CD14-positive monocyte (primary cell): ENCODE results near the gene ZFPM1. TPM values are rescaled to one million over a fixed set of nuclear protein-coding genes. Genes with fewer than 3 reads are reported as not detected.

ENCODE experiments used
- DNase-seq, 3 donors: peaks; one replicate each; pipeline ENCODE4 v3.0.0-alpha.2; 2011 to 2022
- H2AFZ ChIP-seq: 2 replicates; pipeline ENCODE4 v1.6.0; 2012; ENCODE audit warnings: mild to moderate bottlenecking, low read depth, low read length, inconsistent platforms; ENCODE audit not compliant: insufficient read depth, poor library complexity, severe bottlenecking
- H3K27ac ChIP-seq, 2 donors: 1 replicate in 1 of 2; 2 replicates in 1 of 2; pipeline ENCODE4 v1.5.1; 2012 to 2013; ENCODE audit warnings: low read length in 2 of 2, control low read depth in 1 of 2, inconsistent platforms in 1 of 2, low read depth in 1 of 2, mild to moderate bottlenecking in 1 of 2
- H3K27me3 ChIP-seq, 2 donors: one replicate each; pipeline versions ENCODE4 v1.6.0 to v1.6.1; 2011 to 2013; ENCODE audit warnings: low read length in 2 of 2; ENCODE audit not compliant: control insufficient read depth in 2 of 2, insufficient read depth in 2 of 2
- H3K36me3 ChIP-seq, 2 donors: replicated peaks in 1 of 2; 1 replicate in 1 of 2; 2 replicates in 1 of 2; pipeline versions ENCODE4 v1.5.1 to v1.6.1; 2012 to 2013; ENCODE audit warnings: low read length in 2 of 2, control low read depth in 1 of 2, inconsistent platforms in 1 of 2, mild to moderate bottlenecking in 1 of 2; ENCODE audit not compliant: insufficient read depth in 2 of 2, control insufficient read depth in 1 of 2
- H3K4me1 ChIP-seq, 2 donors: 1 replicate in 1 of 2; 2 replicates in 1 of 2; pipeline versions ENCODE4 v1.5.1 to v1.6.1; 2012 to 2013; ENCODE audit warnings: low read length in 2 of 2, control low read depth in 1 of 2, inconsistent platforms in 1 of 2, mild to moderate bottlenecking in 1 of 2, moderate library complexity in 1 of 2; ENCODE audit not compliant: insufficient read depth in 2 of 2, control insufficient read depth in 1 of 2
- H3K4me2 ChIP-seq: replicated peaks from 2 replicates; pipeline ENCODE3; 2012; ENCODE audit warnings: low read length, moderate library complexity, mild to moderate bottlenecking; ENCODE audit not compliant: poor library complexity, severe bottlenecking; ENCODE audit errors: extremely low read depth
- H3K4me3 ChIP-seq, 3 experiments: fragments of 200-600 bp in 1 of 3; sonication (generic) in 1 of 3; replicated peaks in 1 of 3; 1 replicate in 2 of 3; 2 replicates in 1 of 3; pipeline ENCODE4 v1.5.1; 2011 to 2013; ENCODE audit warnings: low read length in 3 of 3, mild to moderate bottlenecking in 3 of 3, control low read depth in 2 of 3, low read depth in 2 of 3, inconsistent platforms in 1 of 3, moderate library complexity in 1 of 3
- H3K79me2 ChIP-seq: 2 replicates; pipeline ENCODE4 v1.6.0; 2012; ENCODE audit warnings: mild to moderate bottlenecking, control low read depth, inconsistent platforms, low read length, moderate library complexity; ENCODE audit not compliant: insufficient read depth
- H3K9ac ChIP-seq: 2 replicates; pipeline ENCODE4 v1.6.0; 2017; ENCODE audit warnings: low read length, mild to moderate bottlenecking; ENCODE audit not compliant: insufficient read depth, poor library complexity, severe bottlenecking
- H3K9me3 ChIP-seq, 2 donors: replicated peaks in 1 of 2; 1 replicate in 1 of 2; 2 replicates in 1 of 2; pipeline versions ENCODE4 v1.5.1 to v1.6.1; 2012 to 2013; ENCODE audit warnings: low read length in 2 of 2, control low read depth in 1 of 2; ENCODE audit not compliant: control insufficient read depth in 1 of 2, insufficient read depth in 1 of 2
- H4K20me1 ChIP-seq: 2 replicates; pipeline ENCODE4 v1.6.0; 2012; ENCODE audit warnings: mild to moderate bottlenecking, low read length, control low read depth, moderate library complexity; ENCODE audit not compliant: insufficient read depth
- H3K27ac Mint-ChIP-seq, 7 donors: one replicate each; pipeline ENCODE4 v1.8.0; 2020; ENCODE audit warnings: mild to moderate bottlenecking in 7 of 7, mixed read lengths in 7 of 7, moderate library complexity in 6 of 7, inconsistent platforms in 2 of 7
- H3K27me3 Mint-ChIP-seq, 3 donors: one replicate each; pipeline ENCODE4 v1.8.0; 2021 to 2022; ENCODE audit warnings: low read depth in 3 of 3, mild to moderate bottlenecking in 3 of 3, mixed read lengths in 3 of 3, moderate library complexity in 3 of 3, inconsistent platforms in 1 of 3
- H3K36me3 Mint-ChIP-seq, 2 donors: one replicate each; pipeline ENCODE4 v1.8.0; 2020; ENCODE audit warnings: mixed read lengths in 2 of 2, inconsistent platforms in 1 of 2, mild to moderate bottlenecking in 1 of 2
- H3K4me1 Mint-ChIP-seq: one replicate; pipeline ENCODE4 v1.8.0; 2020; ENCODE audit warnings: mild to moderate bottlenecking, mixed read lengths
- H3K4me3 Mint-ChIP-seq, 2 donors: one replicate each; pipeline ENCODE4 v1.8.0; 2020; ENCODE audit warnings: mild to moderate bottlenecking in 2 of 2, mixed read lengths in 2 of 2, moderate library complexity in 1 of 2
- H3K9me3 Mint-ChIP-seq, 7 donors: one replicate each; pipeline ENCODE4 v1.8.0; 2020 to 2022; ENCODE audit warnings: mixed read lengths in 7 of 7, mild to moderate bottlenecking in 6 of 7, moderate library complexity in 6 of 7, inconsistent platforms in 2 of 7
- WGBS: methylation state at CpG from one replicate; pipeline ENCODE4 v1.1.5; 2013; ENCODE audit warnings: missing lambda C conversion rate; ENCODE audit not compliant: insufficient coverage; 5-methylcytosine and 5-hydroxymethylcytosine counted together
- intact Hi-C, 2 donors: fragments of 100-400 bp; cut with micrococcal nuclease; formaldehyde crosslinking; loops; one replicate each; pipeline versions ENCODE4 v1.15.0 to v1.15.1; 2023
- polyA plus RNA-seq, 3 donors: library from polyadenylated mRNA; depleted of rRNA in 1 of 3; unstranded in 2 of 3; stranded (reverse) in 1 of 3; fragments of 300-500 nt in 2 of 3; fragments of >200 nt in 1 of 3; fragmentation: Illumina TruSeq in 2 of 3; gene quantifications; 1 replicate in 2 of 3; 2 replicates in 1 of 3; pipeline ENCODE4 v1.2.3, GENCODE V29; 2012 to 2021
- TF ChIP-seq, protein P1 (sequence below): fragments of 200-600 bp; IDR thresholded peaks from one replicate; pipeline ENCODE4 v1.8.0; 2022; ENCODE audit warnings: antibody characterized with exemption, mild to moderate bottlenecking

Gene ZFPM1
- polyA plus RNA-seq, 3 donors, result 0.04 to 0.19 (median 0.12) TPM

DNA sequence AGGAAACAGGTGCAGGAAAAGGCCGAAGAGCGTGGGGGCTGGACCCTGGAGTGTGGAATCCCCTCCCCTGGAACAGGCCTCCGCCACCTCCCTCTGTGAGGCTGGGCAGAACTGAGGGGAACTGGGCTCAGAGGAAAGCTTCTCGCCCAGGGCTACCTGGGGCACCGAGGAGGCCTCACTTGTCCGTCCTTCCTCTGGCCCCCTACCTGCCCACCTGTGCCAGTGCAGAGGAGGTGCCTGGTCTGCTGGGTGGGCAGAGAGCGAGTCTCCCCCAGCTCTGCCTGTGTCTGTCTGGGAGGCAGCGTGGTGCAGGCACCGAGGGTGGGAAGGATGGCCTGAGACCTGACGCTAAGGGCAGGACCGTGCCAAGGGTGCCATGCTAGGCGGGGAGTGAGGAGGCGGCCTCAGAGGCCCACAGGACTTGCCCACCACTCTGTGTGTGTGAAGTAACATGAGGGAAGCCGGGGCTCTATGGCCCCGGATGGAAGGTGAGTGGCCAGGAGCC, 42.2 kb downstream of the ZFPM1 start:
- Mint-ChIP-seq H3K9me3 (no peaks in the 10 kb centered on the region), H3K36me3 (no peaks in the 10 kb centered on the region), H3K4me3 (no peak overlapping the region), H3K4me1 (no peaks in the 10 kb centered on the region), H3K27me3 (peaks cover 0 to 16% (median 4%) of the 10 kb centered on the region in 3 donors), H3K27ac (peak overlapping the region in 1 of 7 donors; percentile 31)
- no peak overlapping the region for H3K4me3 ChIP-seq
- H4K20me1 ChIP-seq, result no peaks in the 10 kb centered on the region
- WGBS, result 88% methylated on average over 11 of the region's 15 CpGs
- DNase-seq, result no peak
- no peak overlapping the region for H2AFZ ChIP-seq
- H3K4me2 ChIP-seq, result no peak overlapping the region
- intact Hi-C loops, result loop anchor here in 1 of 2 donors (10.0 kb wide), 1 partner anchor 121 kb away; no protein-coding TSS in a partner anchor
- H3K4me1 ChIP-seq, result no peaks in the 10 kb centered on the region
- H3K9ac ChIP-seq, result no peak overlapping the region
- TF ChIP-seq, protein P1, sequence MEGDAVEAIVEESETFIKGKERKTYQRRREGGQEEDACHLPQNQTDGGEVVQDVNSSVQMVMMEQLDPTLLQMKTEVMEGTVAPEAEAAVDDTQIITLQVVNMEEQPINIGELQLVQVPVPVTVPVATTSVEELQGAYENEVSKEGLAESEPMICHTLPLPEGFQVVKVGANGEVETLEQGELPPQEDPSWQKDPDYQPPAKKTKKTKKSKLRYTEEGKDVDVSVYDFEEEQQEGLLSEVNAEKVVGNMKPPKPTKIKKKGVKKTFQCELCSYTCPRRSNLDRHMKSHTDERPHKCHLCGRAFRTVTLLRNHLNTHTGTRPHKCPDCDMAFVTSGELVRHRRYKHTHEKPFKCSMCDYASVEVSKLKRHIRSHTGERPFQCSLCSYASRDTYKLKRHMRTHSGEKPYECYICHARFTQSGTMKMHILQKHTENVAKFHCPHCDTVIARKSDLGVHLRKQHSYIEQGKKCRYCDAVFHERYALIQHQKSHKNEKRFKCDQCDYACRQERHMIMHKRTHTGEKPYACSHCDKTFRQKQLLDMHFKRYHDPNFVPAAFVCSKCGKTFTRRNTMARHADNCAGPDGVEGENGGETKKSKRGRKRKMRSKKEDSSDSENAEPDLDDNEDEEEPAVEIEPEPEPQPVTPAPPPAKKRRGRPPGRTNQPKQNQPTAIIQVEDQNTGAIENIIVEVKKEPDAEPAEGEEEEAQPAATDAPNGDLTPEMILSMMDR, result no peak
- no peaks in the 10 kb centered on the region for H3K9me3 ChIP-seq
- H3K27ac ChIP-seq, result no peak overlapping the region
- no peaks in the 10 kb centered on the region for H3K27me3 ChIP-seq
- H3K36me3 ChIP-seq, result no peaks in the 10 kb centered on the region
- H3K79me2 ChIP-seq, result no peaks in the 10 kb centered on the region

DNA sequence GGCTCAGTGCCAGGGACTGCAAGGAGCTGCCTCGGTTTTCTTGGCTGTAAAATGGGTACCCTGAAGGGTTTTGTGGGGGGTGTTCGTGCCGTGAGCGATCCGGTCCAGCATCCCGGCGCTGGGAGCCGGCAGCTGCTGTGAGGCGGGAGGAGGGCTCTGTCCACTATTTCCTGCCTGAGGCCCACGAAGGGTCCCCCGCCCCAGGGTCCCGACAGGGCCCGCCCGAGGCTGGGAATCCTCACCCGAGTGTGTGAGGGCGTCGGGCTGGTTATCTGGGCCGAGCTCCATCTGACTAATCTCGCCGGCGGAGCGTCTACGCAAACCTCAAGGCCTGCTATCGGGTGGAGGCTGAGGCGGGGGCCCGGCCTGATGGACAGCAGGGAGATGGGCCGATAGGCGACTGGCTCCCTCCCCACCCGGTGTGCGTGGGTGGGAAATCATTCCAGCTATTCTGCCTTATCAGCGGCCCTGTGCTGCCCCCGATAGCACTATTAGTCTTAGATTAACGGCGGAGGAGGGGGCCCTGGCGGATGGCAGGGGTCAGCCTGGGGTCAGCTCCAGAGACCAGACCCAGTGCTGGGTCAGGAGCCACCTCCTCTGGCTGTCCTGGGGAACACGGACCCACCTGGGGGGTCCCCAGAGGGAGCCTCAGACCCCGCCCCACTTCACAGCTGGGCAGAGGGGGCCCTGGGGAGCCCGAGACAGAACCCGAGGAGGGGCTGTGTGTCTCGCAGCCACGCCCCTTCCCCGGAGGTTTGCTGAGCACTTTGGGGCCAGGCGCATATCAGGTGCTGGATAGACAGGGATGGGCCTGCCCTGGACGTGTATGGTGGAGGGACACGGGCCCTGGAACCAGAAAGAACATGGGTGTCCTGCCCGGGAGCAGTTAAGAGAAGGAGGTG, 44.7 kb downstream of the ZFPM1 start:
- Histone ChIP-seq H3K4me3 (no peak overlapping the region), H3K27me3 (no peaks in the 10 kb centered on the region), H3K36me3 (no peaks in the 10 kb centered on the region), H3K9ac (no peak overlapping the region), H4K20me1 (no peaks in the 10 kb centered on the region), H2AFZ (no peak overlapping the region), H3K4me1 (no peaks in the 10 kb centered on the region), H3K9me3 (no peaks in the 10 kb centered on the region), H3K27ac (no peak overlapping the region), H3K79me2 (no peaks in the 10 kb centered on the region), H3K4me2 (no peak overlapping the region)
- H3K27me3 Mint-ChIP-seq, result peaks cover 0 to 18% (median 4%) of the 10 kb centered on the region in 3 donors
- intact Hi-C loops, result loop anchor here in 1 of 2 donors (10.0 kb wide), 1 partner anchor 123 kb away; no protein-coding TSS in a partner anchor
- H3K27ac Mint-ChIP-seq, result no peak overlapping the region
- TF ChIP-seq, protein P1, result no peak
- no peaks in the 10 kb centered on the region for H3K4me1 Mint-ChIP-seq
- no peaks in the 10 kb centered on the region for H3K9me3 Mint-ChIP-seq
- H3K36me3 Mint-ChIP-seq, result no peaks in the 10 kb centered on the region
- 96% methylated on average over 45 of the region's 46 CpGs for WGBS
- no peak overlapping the region for H3K4me3 Mint-ChIP-seq
- DNase-seq, result no peak
